MM.1S (cell line): Measurements from ENCODE around the gene LDLRAD4.

Experiments
- DNase-seq: peaks from one replicate; pipeline ENCODE4 v3.0.0-alpha.2; 2015
- H2AFZ ChIP-seq: fragments of 300-600 bp; sonication (generic); 2 replicates; pipeline ENCODE4 v1.6.0; 2016; ENCODE audit warnings: antibody characterized with exemption, low read length
- H3F3A ChIP-seq: fragments of 300-600 bp; sonication (generic); 2 replicates; pipeline ENCODE4 v1.6.1; 2016; ENCODE audit warnings: mild to moderate bottlenecking, antibody characterized with exemption, low read length, moderate library complexity, mixed read lengths; ENCODE audit not compliant: insufficient read depth
- H3K27ac ChIP-seq: fragments of 300-600 bp; sonication (generic); 2 replicates; pipeline ENCODE4 v1.5.1; 2016; ENCODE audit warnings: mild to moderate bottlenecking, low read length
- H3K27me3 ChIP-seq: fragments of 300-600 bp; sonication (generic); replicated peaks from 2 replicates; pipeline ENCODE4 v1.6.0; 2016; ENCODE audit warnings: low read length; ENCODE audit not compliant: insufficient read depth
- H3K36me3 ChIP-seq: fragments of 300-600 bp; sonication (generic); replicated peaks from 2 replicates; pipeline ENCODE4 v1.6.1; 2016; ENCODE audit warnings: mild to moderate bottlenecking, low read length, mixed read lengths; ENCODE audit not compliant: insufficient read depth
- H3K4me1 ChIP-seq: fragments of 300-600 bp; sonication (generic); 2 replicates; pipeline ENCODE4 v1.6.1; 2016; ENCODE audit warnings: low read length, mixed read lengths
- H3K4me2 ChIP-seq: fragments of 300-600 bp; sonication (generic); 2 replicates; pipeline ENCODE4 v1.6.0; 2016; ENCODE audit warnings: low read depth, low read length
- H3K4me3 ChIP-seq: fragments of 300-600 bp; sonication (generic); 2 replicates; pipeline ENCODE4 v1.5.1; 2016; ENCODE audit warnings: low read length, mixed read lengths
- H3K79me2 ChIP-seq: fragments of 300-600 bp; sonication (generic); 2 replicates; pipeline ENCODE4 v1.6.1; 2016; ENCODE audit warnings: mixed run types, low read length, mixed read lengths
- H3K9ac ChIP-seq: fragments of 300-600 bp; sonication (generic); 2 replicates; pipeline ENCODE4 v1.6.1; 2016; ENCODE audit warnings: low read length, mixed read lengths
- H3K9me2 ChIP-seq: fragments of 300-600 bp; sonication (generic); replicated peaks from 2 replicates; pipeline ENCODE4 v1.6.1; 2016; ENCODE audit warnings: mild to moderate bottlenecking, low read length, mixed read lengths; ENCODE audit not compliant: insufficient read depth
- H3K9me3 ChIP-seq: fragments of 300-600 bp; sonication (generic); replicated peaks from 2 replicates; pipeline ENCODE4 v1.6.1; 2016; ENCODE audit warnings: mild to moderate bottlenecking, low read length, mixed read lengths; ENCODE audit not compliant: insufficient read depth
- H4K20me1 ChIP-seq: fragments of 300-600 bp; sonication (generic); 2 replicates; pipeline ENCODE4 v1.6.1; 2016; ENCODE audit warnings: mild to moderate bottlenecking, low read length, moderate library complexity, mixed read lengths; ENCODE audit not compliant: insufficient read depth
- CTCF ChIP-seq: fragments of 300-600 bp; sonication (generic); IDR thresholded peaks from 2 replicates; pipeline ENCODE4 v1.5.1; 2016; ENCODE audit warnings: antibody characterized with exemption, low read length, mixed read lengths
- EZH2 ChIP-seq: fragments of 300-600 bp; sonication (generic); optimal IDR thresholded peaks from 2 replicates; pipeline ENCODE3; 2017; ENCODE audit warnings: low read depth, mild to moderate bottlenecking, antibody characterized with exemption, low read length, mixed read lengths
- EZH2phosphoT487 ChIP-seq: fragments of 300-600 bp; sonication (generic); IDR thresholded peaks from 2 replicates; pipeline ENCODE4 v1.6.1; 2018; ENCODE audit warnings: antibody characterized with exemption, low read length

LDLRAD4 gene

GRCh38 chr18:13332874-13333273, 114.3 kb downstream of the LDLRAD4 start:
- no peak for TF ChIP-seq EZH2
- TF ChIP-seq EZH2phosphoT487: no peak
- no peak for TF ChIP-seq CTCF
- no peak overlapping the region for H3K4me2 ChIP-seq
- no peaks in the 10 kb centered on the region for H4K20me1 ChIP-seq
- H3K27ac ChIP-seq: no peak overlapping the region
- H3K36me3 ChIP-seq: no peaks in the 10 kb centered on the region
- no peaks in the 10 kb centered on the region for H3K9me2 ChIP-seq
- H3K4me3 ChIP-seq: no peak overlapping the region
- no peaks in the 10 kb centered on the region for H3K4me1 ChIP-seq
- H2AFZ ChIP-seq: no peak overlapping the region
- H3K79me2 ChIP-seq: no peaks in the 10 kb centered on the region
- H3K27me3 ChIP-seq: no peaks in the 10 kb centered on the region
- no peak for DNase-seq
- H3F3A ChIP-seq: no peaks in the 10 kb centered on the region
- H3K9ac ChIP-seq: no peak overlapping the region
- 0 out of 2 replicates have a peak, but pooled peaks cover 2% of the 10 kb centered on the region for H3K9me3 ChIP-seq

GRCh38 chr18:13335903-13336302, 117.3 kb downstream of the LDLRAD4 start:
- no peak overlapping the region for H3K4me3 ChIP-seq

GRCh38 chr18:13336841-13337240, 118.3 kb downstream of the LDLRAD4 start:
- H3K27me3 ChIP-seq: no peaks in the 10 kb centered on the region
- H3K27ac ChIP-seq: no peak overlapping the region
- no peak overlapping the region for H3K4me2 ChIP-seq
- H3K9me3 ChIP-seq: 0 out of 2 replicates have a peak, but pooled peaks cover 2% of the 10 kb centered on the region
- DNase-seq: no peak
- no peaks in the 10 kb centered on the region for H3K4me1 ChIP-seq
- no peaks in the 10 kb centered on the region for H3K36me3 ChIP-seq
- no peak overlapping the region for H3K9ac ChIP-seq
- H3K79me2 ChIP-seq: no peaks in the 10 kb centered on the region
- no peaks in the 10 kb centered on the region for H3F3A ChIP-seq
- H3K9me2 ChIP-seq: no peaks in the 10 kb centered on the region
- no peak overlapping the region for H2AFZ ChIP-seq
- H4K20me1 ChIP-seq: no peaks in the 10 kb centered on the region
- no peak overlapping the region for H3K4me3 ChIP-seq
- TF ChIP-seq EZH2: no peak
- no peak for TF ChIP-seq CTCF
- TF ChIP-seq EZH2phosphoT487: no peak

More at GRCh38 chr18:13335903-13336302, 117.3 kb downstream of the LDLRAD4 start:
- TF ChIP-seq CTCF (no peak), EZH2phosphoT487 (no peak), EZH2 (no peak)
- no peaks in the 10 kb centered on the region for H3K9me2 ChIP-seq
- H2AFZ ChIP-seq: no peak overlapping the region
- H3K4me2 ChIP-seq: no peak overlapping the region
- DNase-seq: no peak
- H3K27ac ChIP-seq: no peak overlapping the region
- H3K27me3 ChIP-seq: no peaks in the 10 kb centered on the region
- no peaks in the 10 kb centered on the region for H4K20me1 ChIP-seq
- H3K9me3 ChIP-seq: 0 out of 2 replicates have a peak, but pooled peaks cover 2% of the 10 kb centered on the region
- no peaks in the 10 kb centered on the region for H3F3A ChIP-seq
- H3K9ac ChIP-seq: no peak overlapping the region
- H3K36me3 ChIP-seq: no peaks in the 10 kb centered on the region
- no peaks in the 10 kb centered on the region for H3K4me1 ChIP-seq
- no peaks in the 10 kb centered on the region for H3K79me2 ChIP-seq
